GM19463 (cell line): ENCODE measurements around the gene HSP90AB1.

Experiments used
- ATAC-seq: cut with Tn5 transposase; IDR thresholded peaks from one replicate; pipeline ENCODE4 v1.9.1; 2021; ENCODE audit warnings: mild to moderate bottlenecking, moderate library complexity; ENCODE audit not compliant: unreplicated experiment

Gene HSP90AB1

GRCh38 chr6:44235269-44235668 lies 11.6 kb upstream of the HSP90AB1 start:
- no peak for ATAC-seq

- ATAC-seq, result no peak
Observed at GRCh38 chr6:44235891-44236516, 10.9 kb upstream of the HSP90AB1 start.

GRCh38 chr6:44237021-44237812 lies 9.7 kb upstream of the HSP90AB1 start:
- peak; percentile 75 for ATAC-seq

GRCh38 chr6:44237813-44238433 lies 9.0 kb upstream of the HSP90AB1 start:
- ATAC-seq, result peak; percentile 81

GRCh38 chr6:44238687-44239350 lies 8.1 kb upstream of the HSP90AB1 start:
- no peak for ATAC-seq

GRCh38 chr6:44243345-44243744 lies 3.6 kb upstream of the HSP90AB1 start:
- no peak for ATAC-seq

- ATAC-seq, result no peak
Observed at GRCh38 chr6:44245391-44245911, 1.4 kb upstream of the HSP90AB1 start.

GRCh38 chr6:44245912-44246662 lies 814 bp upstream of the HSP90AB1 start:
- ATAC-seq, result peak; percentile 57

GRCh38 chr6:44247338-44248302 lies 719 bp downstream of the HSP90AB1 start:
- peak; percentile 23 for ATAC-seq

- ATAC-seq, result no peak
Observed at GRCh38 chr6:44248579-44248978, 1.7 kb downstream of the HSP90AB1 start.

- no peak for ATAC-seq
Observed at GRCh38 chr6:44249082-44249748, 2.3 kb downstream of the HSP90AB1 start.

- no peak for ATAC-seq
Observed at GRCh38 chr6:44250067-44250717, 3.3 kb downstream of the HSP90AB1 start.

- no peak for ATAC-seq
Observed at GRCh38 chr6:44250718-44251123, 3.8 kb downstream of the HSP90AB1 start.

GRCh38 chr6:44251576-44252524 lies 4.9 kb downstream of the HSP90AB1 start:
- ATAC-seq, result no peak

- ATAC-seq, result no peak
Observed at GRCh38 chr6:44253307-44254101, 6.6 kb downstream of the HSP90AB1 start.
